Body of pancreas (tissue), 4 donors: ENCODE measurements around the gene ADIG. TPM values are rescaled to one million over a fixed set of nuclear protein-coding genes. Genes with fewer than 3 reads are reported as not detected.

Source experiments
- ATAC-seq: fragments of 150-250 bp; one replicate; pipeline ENCODE4 v1.9.1; 2016
- DNase-seq, 4 donors: peaks; one replicate each; pipeline ENCODE4 v3.0.0-alpha.2; 2019
- H3K27ac ChIP-seq, 4 donors: fragments of 200-600 bp; sonication (generic); 1 replicate in 3 of 4; 2 replicates in 1 of 4; pipeline versions ENCODE4 v1.5.1 to v1.6.1; 2016 to 2019; ENCODE audit warnings: mild to moderate bottlenecking in 1 of 4, mixed read lengths in 1 of 4, moderate library complexity in 1 of 4
- H3K27me3 ChIP-seq, 2 donors: fragments of 200-600 bp; sonication (generic); one replicate each; pipeline ENCODE4 v1.6.0; 2016; ENCODE audit warnings: mild to moderate bottlenecking in 1 of 2
- H3K36me3 ChIP-seq, 2 donors: fragments of 200-600 bp; sonication (generic); replicated peaks in 1 of 2; 2 replicates each; pipeline ENCODE4 v1.5.1; 2016; ENCODE audit warnings: low read depth in 2 of 2; ENCODE audit not compliant: insufficient read depth in 1 of 2
- H3K4me1 ChIP-seq: fragments of 200-600 bp; sonication (generic); one replicate; pipeline ENCODE4 v1.6.0; 2016
- H3K4me3 ChIP-seq, 2 donors: fragments of 200-600 bp; sonication (generic); 1 replicate in 1 of 2; 2 replicates in 1 of 2; pipeline ENCODE4 v1.5.1; 2016 to 2019
- H3K9me3 ChIP-seq, 3 donors: fragments of 200-600 bp; sonication (generic); 1 replicate in 2 of 3; 2 replicates in 1 of 3; pipeline ENCODE4 v1.5.1; 2016
- CTCF ChIP-seq, 7 experiments: fragments of 450-650 bp in 4 of 7; fragments of 200-600 bp in 3 of 7; sonication (generic) in 3 of 7; IDR thresholded peaks; one replicate each; pipeline ENCODE4 v1.5.1; 2016 to 2019; ENCODE audit warnings: antibody characterized with exemption in 7 of 7
- POLR2A ChIP-seq, 3 donors: fragments of 450-650 bp; IDR thresholded peaks; one replicate each; pipeline ENCODE4 v1.6.1; 2016; ENCODE audit warnings: antibody characterized with exemption in 3 of 3, mild to moderate bottlenecking in 2 of 3
- WGBS, 2 donors: methylation state at CpG; one replicate each; pipeline ENCODE4 v1.1.5; 2017; 5-methylcytosine and 5-hydroxymethylcytosine counted together
- intact Hi-C: fragments of 100-400 bp; cut with DNase I; formaldehyde crosslinking; loops from one replicate; pipeline ENCODE4 v1.15.1; 2023
- total RNA-seq, 2 donors: library from RNA; depleted of rRNA; stranded (reverse); fragments of >200 nt; gene quantifications; one replicate each; pipeline ENCODE4 v1.1.0, GENCODE V29; 2016

The ADIG gene
- total RNA-seq, 2 donors from 2014 or later: not detected

DNA sequence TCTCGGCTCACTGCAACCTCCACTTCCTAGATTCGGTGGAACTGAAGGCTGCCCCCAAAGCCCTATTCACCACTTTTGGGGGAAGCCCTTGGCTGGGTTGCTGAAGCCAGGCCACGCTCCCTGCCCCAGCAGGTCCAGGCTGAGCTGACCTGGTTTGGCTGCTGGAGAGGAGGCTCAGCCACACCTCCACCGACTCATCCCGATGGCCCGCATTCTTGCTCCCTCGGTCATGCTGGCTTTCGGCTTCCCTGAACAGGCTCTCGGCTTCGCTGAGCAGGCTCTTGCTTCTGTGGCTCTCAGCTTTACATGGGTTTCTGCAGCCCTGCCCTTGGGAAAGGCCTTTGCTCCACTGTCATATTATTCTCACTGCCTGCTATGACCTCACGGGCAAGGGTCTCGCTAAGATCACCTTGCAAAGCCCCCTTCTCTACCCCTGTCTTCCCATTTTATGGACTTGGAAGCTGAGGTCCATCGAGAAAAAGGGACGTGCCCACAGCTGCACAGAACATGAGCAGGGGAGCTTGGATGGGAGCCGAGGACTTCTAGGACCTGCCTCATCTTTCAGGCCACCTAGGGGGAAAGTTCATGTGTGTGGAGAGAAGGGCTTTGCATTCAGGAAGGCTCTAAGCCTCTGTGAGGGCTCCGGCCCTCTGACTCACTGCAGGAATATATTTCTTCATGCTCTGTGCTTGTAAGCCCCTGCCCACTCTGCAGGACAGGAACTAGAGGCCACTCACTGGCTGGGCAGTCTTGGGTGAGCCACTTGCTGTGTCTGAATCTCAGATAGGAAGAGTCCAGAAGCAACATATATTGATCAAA is 36.2 kb downstream of the ADIG start:
- H3K36me3 ChIP-seq: no peaks in the 10 kb centered on the region
- no peak overlapping the region for H3K27ac ChIP-seq
- H3K4me3 ChIP-seq: no peak overlapping the region
- no peaks in the 10 kb centered on the region for H3K4me1 ChIP-seq
- 53 to 61% methylated on average over 15 to 16 of the region's 16 CpGs for WGBS, 2 donors
- DNase-seq (no peak), ATAC-seq (no peak)
- no peaks in the 10 kb centered on the region for H3K27me3 ChIP-seq
- intact Hi-C loops: no loop called here
- no peaks in the 10 kb centered on the region for H3K9me3 ChIP-seq
- TF ChIP-seq CTCF (IDR thresholded peaks at IDR 0.05) (no peak), POLR2A (IDR thresholded peaks at IDR 0.05) (no peak)

DNA sequence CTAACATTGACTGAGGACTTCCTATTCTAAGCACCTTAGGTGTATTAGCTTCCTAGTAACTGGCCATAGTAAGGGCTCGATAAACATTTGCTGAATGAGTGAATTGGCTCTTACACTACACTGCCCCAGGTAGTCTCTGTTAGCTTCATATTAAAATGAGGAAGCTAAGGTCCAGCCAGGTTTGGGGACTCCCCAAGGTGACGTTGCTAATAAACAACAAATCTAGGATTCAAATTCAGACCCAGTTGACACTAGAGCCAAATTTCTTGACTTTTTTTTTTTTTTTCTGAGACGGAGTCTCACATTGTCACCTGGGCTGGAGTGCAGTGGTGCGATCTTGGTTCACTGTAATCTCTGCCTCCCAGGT is 36.8 kb downstream of the ADIG start:
- no peak overlapping the region for H3K4me3 ChIP-seq
- H3K27me3 ChIP-seq: no peaks in the 10 kb centered on the region
- 73 to 77% methylated on average over 4 of the region's 4 CpGs for WGBS, 2 donors
- no peaks in the 10 kb centered on the region for H3K4me1 ChIP-seq
- H3K9me3 ChIP-seq: no peaks in the 10 kb centered on the region
- no peak for TF ChIP-seq POLR2A (IDR thresholded peaks at IDR 0.05)
- no peak for TF ChIP-seq CTCF (IDR thresholded peaks at IDR 0.05)
- ATAC-seq: no peak
- intact Hi-C loops: no loop called here
- no peak overlapping the region for H3K27ac ChIP-seq
- no peaks in the 10 kb centered on the region for H3K36me3 ChIP-seq
- no peak for DNase-seq

DNA sequence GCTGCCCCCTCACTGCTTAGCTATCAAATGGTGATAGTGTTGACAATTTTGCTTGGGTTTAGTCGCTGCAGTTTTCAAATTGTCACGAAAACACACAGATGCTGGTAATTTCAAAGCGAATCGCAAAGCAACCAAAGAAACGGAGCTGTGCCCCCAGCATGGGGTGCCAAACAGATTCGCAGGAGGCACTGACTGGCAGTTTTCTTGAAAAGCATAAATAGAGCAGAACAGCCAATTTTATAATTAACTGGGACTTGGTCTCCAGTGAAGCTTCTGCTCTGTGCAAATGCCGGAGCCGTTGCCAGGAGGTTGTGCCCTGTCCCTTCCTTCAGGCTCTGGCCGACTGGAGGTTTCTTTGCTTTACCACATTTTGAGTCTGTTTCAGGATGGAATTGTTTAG is 39.4 kb downstream of the ADIG start:
- Histone ChIP-seq H3K27ac (no peak overlapping the region), H3K4me3 (no peak overlapping the region), H3K4me1 (no peaks in the 10 kb centered on the region), H3K27me3 (no peaks in the 10 kb centered on the region), H3K36me3 (no peaks in the 10 kb centered on the region), H3K9me3 (peaks cover 0 to 8% (median 0%) of the 10 kb centered on the region in 3 donors)
- WGBS, 2 donors: 49 to 62% methylated on average over 9 of the region's 9 CpGs
- no peak for TF ChIP-seq POLR2A (IDR thresholded peaks at IDR 0.05)
- no peak for TF ChIP-seq CTCF (IDR thresholded peaks at IDR 0.05)
- ATAC-seq (no peak), DNase-seq (no peak)
- intact Hi-C loops: no loop called here

DNA sequence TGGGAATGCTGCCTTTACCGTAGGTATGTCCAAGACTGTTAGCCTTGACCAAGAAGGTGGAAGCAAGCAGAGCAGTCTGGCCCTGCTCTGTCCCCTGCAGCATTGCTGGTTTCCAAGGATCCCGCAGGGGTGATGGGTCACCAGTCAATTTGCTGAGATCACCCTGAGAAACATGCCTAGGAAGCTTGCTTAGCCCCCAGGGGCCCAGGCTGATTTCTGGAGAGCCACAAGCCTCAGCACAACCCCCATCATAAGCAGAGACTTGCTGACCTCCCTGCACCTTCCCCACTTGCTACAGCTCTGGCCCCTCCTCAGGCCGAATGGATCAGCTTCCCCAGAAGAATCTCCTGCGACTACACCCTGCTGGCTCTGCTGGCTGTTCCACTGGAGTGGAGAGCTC is 42.1 kb downstream of the ADIG start:
- H3K27ac ChIP-seq: no peak overlapping the region
- no peaks in the 10 kb centered on the region for H3K36me3 ChIP-seq
- H3K4me1 ChIP-seq: no peaks in the 10 kb centered on the region
- H3K4me3 ChIP-seq: no peak overlapping the region
- WGBS, 2 donors: 34 to 57% methylated on average over 3 to 4 of the region's 4 CpGs
- DNase-seq: no peak
- peaks cover 0 to 8% (median 0%) of the 10 kb centered on the region in 3 donors for H3K9me3 ChIP-seq
- no peak for ATAC-seq
- intact Hi-C loops: no loop called here
- no peaks in the 10 kb centered on the region for H3K27me3 ChIP-seq
- TF ChIP-seq POLR2A (IDR thresholded peaks at IDR 0.05) (no peak), CTCF (IDR thresholded peaks at IDR 0.05) (no peak)

DNA sequence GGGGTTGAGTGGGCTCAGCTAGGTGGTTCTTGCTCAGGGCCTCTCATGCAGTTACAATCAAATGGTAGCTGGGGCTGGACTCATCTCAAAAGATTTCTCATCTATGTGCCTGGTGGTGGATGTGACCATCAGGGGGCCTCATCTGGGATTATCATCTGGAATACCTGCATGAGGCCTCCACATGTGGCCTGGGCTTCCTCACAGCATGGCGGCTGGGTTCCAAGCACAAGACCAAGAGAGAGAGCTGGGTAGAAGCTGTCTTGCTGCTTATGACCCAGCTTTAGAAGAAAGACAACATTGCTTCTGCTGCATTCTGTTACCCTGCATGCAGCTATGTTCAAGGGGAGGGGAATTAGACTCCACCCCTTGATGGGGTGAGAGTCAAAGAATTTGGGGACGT is 43.1 kb downstream of the ADIG start:
- Histone ChIP-seq H3K4me3 (no peak overlapping the region), H3K27ac (no peak overlapping the region), H3K36me3 (no peaks in the 10 kb centered on the region), H3K27me3 (no peaks in the 10 kb centered on the region), H3K9me3 (peaks cover 0 to 8% (median 0%) of the 10 kb centered on the region in 3 donors), H3K4me1 (no peaks in the 10 kb centered on the region)
- DNase-seq (no peak), ATAC-seq (no peak)
- intact Hi-C loops: no loop called here
- TF ChIP-seq CTCF (IDR thresholded peaks at IDR 0.05): no peak
- TF ChIP-seq POLR2A (IDR thresholded peaks at IDR 0.05): no peak
- 85 to 94% methylated on average over 2 of the region's 2 CpGs for WGBS, 2 donors
